EH (cell line): ENCODE results near the gene ACTL6A.

Source experiments
- DNase-seq: peaks from one replicate; pipeline ENCODE4 v3.0.0-alpha.2; 2015; ENCODE audit warnings: low read depth

Gene ACTL6A

GRCh38 chr3:179591313-179591712 is 28.6 kb downstream of the ACTL6A start:
- no peak for DNase-seq

- DNase-seq = peak; percentile 51
Measured at GRCh38 chr3:179599531-179599930, 36.8 kb downstream of the ACTL6A start.

GRCh38 chr3:179603321-179603720 is 40.6 kb downstream of the ACTL6A start:
- no peak for DNase-seq

- DNase-seq = peak; percentile 5
Measured at GRCh38 chr3:179603831-179604230, 41.1 kb downstream of the ACTL6A start.

- DNase-seq = peak; percentile 97
Measured at GRCh38 chr3:179604321-179605078, 41.8 kb downstream of the ACTL6A start, which contains the start of the genes MRPL47 and NDUFB5. Gene MRPL47, minus strand, starts transcription at chr3:179604638. Its CDS starts 14 bp downstream, at chr3:179604624. Gene NDUFB5, plus strand, starts transcription at chr3:179604794. Its CDS starts 22 bp downstream, at chr3:179604816.

GRCh38 chr3:179606534-179607085 is 43.9 kb downstream of the ACTL6A start:
- DNase-seq = no peak

- DNase-seq = no peak
Measured at GRCh38 chr3:179608931-179609720, 46.4 kb downstream of the ACTL6A start.

GRCh38 chr3:179610066-179610465 is 47.3 kb downstream of the ACTL6A start:
- no peak for DNase-seq

- peak; percentile 88 for DNase-seq
Measured at GRCh38 chr3:179613807-179614206, 51.1 kb downstream of the ACTL6A start.

- DNase-seq = peak; percentile 11
Measured at GRCh38 chr3:179615458-179616173, 52.9 kb downstream of the ACTL6A start.

- DNase-seq = no peak
Measured at GRCh38 chr3:179622023-179622422, 59.3 kb downstream of the ACTL6A start.

GRCh38 chr3:179624451-179624850 is 61.7 kb downstream of the ACTL6A start:
- peak; percentile 59 for DNase-seq

GRCh38 chr3:179630753-179631451 is 68.2 kb downstream of the ACTL6A start:
- DNase-seq = no peak
